Stimulated activated CD8-positive, alpha-beta memory T cell treated with anti-CD3 and anti-CD28 coated beads, Interleukin-7, amount 100 ng/mL, for 1 hour (primary cell): Measurements from ENCODE around the gene ANKS1B.

Source experiments
- DNase-seq, 2 donors: peaks; one replicate each; pipeline ENCODE4 v3.0.0-alpha.2; 2020; ENCODE audit warnings: low read depth in 2 of 2

The ANKS1B gene

DNA sequence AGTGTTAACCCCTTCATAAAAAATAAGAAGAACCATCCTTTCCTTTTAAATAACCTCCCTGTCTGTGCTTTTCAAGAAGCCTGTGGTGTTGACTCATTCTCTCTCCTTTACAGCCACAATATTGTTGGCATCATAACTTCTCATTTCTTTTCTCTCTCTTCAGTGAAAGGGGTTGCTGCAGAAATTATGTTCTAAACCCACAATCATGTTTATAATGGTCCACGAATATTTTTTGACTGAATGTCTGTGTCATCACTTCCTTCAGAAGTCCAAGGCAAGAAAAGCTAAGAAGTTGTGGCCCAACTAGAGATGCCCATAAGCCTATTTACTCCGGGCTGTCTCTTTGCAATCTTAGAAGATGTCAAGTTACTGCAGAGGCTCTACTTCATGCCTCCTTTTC, 851.3 kb downstream of the ANKS1B start:
- no peak for DNase-seq

DNA sequence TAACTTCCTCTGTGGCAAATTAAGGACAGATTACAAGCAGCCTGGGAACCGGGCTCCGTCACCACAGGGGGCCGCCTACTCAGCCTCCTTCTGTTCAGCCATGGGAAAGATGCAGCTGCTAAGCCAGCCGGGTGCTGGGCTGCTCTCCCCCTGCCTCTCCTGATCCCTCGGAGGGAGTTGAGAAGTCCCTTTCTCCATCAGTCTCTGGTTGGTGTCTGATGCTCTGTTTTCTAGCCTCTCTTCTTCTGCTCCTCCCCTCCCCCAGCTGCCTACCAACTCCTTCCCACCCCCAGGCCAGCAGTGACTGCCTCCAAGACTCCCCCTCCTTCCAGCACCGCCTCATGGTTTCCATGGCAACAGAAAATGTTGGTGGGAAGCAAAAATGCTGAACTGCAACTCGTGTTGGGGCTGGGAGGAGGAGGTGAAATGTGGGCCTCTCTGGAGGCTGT, 853.0 kb downstream of the ANKS1B start:
- no peak for DNase-seq

DNA sequence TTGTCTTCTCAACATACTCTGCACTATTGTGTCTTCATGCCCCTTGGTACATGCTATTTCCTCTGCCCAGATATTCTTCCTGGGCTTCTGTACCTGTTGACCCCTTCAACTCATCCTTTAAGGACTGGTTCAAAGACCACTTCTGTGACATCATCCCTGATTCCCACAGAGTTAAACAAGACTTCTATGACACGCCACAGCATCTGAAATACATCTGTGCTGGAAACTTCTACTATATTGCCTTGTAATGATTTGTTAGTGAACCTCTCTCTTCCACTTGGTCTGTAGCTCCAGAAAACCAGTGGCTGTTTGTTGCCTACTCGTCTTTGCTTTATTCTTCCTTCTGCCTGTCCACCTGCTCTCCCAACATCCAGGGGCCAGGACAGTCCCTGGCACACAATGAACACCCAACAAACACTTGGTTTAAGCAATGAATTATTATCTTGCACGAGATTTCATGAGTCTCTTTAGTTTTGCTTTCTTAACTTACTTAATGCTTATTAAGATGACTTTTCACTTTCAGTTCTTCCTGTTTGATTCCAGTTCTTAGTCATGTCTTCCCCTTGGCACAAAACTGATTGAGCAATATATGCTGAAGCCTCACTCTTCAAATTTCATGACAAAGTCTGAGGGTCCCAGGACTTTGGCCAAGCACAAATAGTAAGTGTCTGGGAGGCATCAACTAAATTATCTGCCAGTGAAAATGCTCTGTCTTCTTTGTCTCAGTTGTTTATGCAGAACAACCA, 853.8 kb downstream of the ANKS1B start:
- DNase-seq: no peak

DNA sequence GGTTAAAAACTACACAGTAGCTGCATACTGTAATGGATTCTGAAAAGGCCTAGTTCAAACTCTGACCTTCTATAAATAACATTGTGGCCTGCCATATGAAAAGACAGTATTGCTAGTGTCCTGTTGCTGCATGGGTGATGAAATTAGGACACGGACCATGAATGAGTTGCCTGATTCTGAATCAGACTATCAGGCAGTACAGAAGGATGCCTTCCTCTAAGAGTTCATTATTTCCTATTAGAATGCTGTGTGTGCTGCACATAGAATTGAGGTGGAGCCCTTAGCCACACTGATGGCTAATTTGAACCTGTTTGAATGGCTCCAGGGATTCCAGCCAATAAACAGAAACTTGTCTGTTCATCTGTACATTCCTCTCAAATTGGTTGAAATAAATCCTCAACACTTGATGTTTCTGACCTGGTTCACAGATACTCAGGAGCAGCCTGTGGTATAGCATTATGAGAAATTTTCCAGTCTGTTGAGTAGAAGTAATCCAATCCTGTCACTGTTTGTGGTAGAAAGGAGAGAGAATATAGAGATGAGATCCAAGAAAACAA, 856.4 kb downstream of the ANKS1B start:
- DNase-seq: no peak

DNA sequence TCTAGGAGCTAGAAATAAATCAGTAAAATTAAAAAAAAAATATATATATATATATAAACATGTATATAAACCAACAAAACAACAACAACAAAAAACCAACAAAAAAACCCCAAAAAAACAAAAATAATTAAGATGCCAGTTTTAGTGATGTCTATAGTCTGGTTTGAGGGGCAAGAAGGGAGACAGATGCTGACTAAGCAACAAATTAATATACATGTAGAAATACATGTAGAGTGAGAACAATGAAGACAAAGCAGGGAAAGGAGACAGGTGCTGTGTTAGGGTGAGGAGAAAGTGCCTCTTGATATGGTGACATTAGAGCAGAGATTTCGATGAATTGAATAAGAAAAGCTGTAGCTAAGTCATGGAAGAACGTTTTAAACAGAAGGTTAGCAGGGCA, 861.8 kb downstream of the ANKS1B start:
- DNase-seq: no peak

DNA sequence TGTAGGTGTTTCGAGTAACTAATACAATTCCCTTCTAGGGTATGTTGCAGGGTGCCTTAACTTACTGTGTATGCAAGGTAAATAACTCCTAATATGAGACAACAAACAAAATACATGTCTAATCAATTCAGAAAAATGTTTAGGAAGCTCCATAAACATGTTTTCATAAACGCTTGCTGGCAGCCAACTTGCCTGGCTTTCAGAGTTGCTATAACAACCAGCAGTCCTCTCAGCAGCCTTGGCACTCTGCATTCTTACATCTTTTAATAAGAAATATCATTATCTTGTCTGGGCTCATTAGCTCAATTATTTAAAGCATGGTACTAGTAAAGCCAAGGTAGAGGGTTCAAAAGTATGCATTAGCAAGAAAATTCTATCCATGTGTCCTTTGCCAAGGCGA, 862.2 kb downstream of the ANKS1B start:
- no peak for DNase-seq

DNA sequence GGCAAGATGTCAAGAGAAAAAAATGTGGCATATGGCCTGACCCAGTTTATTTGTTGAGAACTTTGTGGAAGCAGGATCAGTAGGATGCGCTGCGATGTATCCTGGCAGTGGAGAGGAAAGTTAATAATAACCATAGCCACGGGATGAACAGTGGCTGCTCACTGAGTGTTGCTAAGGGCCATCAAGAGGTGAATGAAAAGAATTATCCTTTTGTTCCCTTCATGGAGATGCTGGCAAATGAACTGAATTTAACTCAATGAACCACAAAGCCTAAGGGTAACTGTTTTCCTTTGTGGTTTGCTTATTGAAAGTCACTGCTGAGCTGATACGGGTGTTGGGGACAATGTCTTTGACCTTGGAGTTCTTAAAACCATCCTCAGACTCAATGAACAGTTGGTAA, 863.2 kb downstream of the ANKS1B start:
- no peak for DNase-seq

DNA sequence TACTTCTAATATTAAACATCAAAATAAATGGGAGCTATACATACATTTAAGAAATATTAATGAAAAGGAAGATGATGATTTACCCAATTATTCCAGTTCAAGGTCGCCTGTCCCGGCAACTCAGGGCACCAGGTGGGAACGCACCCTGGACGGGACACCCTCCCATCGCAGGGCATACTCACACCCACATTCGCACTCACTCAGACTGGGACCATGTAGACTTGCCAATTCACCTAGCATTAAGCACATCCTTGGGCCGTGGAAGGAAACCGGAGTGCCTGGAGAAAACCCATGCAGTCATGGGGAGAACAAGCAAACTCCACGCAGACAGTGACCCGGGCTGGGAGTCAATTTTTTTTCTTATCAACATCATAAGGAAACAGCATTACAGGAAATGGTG, 864.8 kb downstream of the ANKS1B start:
- no peak for DNase-seq

DNA sequence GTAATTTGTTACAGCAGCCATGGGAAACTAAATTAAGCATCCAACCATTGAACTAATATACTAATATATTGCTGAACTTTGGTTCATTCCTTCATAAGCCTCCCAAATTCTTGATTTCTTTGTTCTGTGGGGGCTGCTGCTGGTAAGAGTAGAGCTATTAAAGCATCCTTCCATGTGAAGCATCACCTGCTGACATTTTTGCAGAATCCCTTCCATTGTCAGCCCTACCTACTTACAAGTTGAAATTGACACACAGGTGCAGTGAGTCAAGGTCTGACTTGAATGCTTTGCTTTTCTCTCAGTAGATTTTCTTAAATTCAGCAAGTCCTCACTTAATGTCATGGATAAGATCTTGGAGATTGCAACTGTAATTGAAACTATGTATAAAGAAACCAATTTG, 865.3 kb downstream of the ANKS1B start:
- DNase-seq: no peak

DNA sequence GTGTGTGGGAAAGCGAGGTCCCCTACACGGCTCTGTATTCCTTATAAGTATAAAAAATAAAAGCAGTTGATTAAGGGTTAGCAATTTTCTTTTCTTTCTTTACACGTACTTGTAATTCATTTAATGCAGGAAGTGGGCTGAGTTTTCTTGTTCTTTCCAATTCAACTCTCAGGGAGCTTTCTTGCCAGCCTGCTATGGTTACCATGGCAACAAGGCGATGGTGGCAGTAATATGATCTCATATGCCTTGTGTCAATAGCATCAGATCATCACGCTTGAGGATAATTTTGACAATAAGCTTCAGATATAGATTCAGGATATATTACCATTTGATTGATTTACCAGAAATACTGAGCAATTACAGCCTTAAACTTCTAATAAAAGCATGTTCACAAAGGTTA, 873.1 kb downstream of the ANKS1B start:
- DNase-seq: no peak

DNA sequence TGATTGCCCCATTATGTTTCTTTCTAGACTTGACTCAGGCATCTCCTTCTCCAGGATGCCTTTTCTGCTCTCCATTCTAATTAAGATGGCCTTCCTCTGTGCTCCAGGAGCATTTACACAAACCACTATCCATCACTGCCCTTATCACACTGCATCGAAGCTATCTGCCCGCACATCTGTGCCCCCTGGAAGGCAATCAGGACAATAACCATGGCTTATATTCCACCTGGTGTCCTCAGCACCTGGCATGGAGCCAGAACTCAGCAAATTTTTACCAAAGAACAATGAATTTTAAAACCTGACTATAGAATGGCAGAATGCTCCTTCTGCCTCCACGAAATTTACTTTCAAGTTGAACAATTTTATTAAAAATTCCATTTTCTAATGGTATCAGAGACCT, 873.9 kb downstream of the ANKS1B start:
- DNase-seq: no peak

DNA sequence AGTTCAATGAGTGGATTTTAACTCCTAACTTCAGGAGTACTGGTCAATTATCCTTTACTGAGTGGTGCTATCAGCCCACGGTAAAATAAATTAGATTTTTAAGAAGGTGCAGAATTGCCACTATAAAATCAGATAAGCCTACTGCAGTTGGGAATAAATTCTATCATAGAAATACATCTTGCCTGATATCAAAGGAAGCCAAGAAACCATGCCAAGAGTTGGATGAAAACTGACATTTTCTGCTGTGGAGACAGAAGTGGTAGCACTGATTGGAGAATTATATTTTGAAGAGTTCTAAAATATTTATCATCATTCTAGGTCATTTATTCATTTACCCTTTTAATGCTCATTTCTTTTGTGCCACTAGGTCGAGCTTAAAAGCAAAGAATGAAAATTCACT, 874.5 kb downstream of the ANKS1B start:
- DNase-seq: no peak

DNA sequence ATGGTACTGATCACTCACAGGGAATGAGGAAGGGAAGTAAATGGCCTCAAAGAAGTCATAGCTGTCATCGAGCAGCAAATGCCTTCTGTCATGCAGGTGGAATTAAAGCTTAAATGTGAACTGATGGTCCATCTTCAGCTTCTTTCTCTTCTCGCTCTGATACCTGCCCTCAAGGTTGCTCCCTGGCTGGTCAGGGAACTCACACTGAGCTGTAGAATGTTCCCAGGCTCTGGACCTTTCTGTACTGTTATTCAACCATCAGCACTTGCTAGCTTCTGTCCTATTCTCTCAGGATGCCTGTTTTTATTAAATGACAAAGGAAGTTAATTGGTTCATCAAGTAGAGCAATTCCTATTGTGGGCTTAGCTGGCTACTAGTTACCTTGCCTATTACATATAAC, 875.8 kb downstream of the ANKS1B start:
- DNase-seq: no peak

DNA sequence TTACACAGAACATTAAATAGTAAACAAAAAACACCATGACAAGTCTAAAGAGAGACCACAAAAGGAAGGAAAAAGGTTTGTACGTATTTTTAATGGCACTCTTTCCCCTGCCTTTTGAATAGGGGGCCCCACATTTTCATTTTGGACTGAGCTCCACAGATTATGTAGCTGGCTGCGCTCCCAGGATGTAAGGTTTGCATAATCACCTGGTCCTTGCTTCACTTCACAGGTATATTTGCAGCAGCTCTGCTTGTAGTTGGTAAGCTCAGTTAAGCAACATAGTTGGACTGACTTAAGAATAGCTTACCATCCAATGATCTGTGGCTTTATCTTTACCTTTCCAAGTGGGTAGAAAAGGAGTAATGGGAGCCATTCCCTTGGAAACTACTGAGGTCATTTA, 885.0 kb downstream of the ANKS1B start:
- no peak for DNase-seq

DNA sequence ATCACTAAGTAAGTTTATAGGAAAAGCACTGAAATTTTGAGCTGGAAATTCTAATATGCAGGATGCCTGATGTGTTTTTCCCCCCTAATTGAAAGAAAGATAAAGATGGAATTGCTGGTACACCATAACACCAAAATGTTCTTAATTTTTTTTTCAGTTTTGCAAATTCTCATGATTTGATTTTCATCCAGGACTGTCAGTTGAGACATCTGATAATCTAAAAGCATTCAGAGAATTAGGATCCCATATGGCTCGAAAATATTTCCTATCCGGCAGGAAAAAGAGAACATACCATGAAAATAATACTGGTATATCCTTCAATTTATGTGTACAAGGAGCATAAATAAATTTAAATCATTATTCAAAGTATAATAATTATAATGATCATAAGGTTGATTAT, 887.6 kb downstream of the ANKS1B start:
- no peak for DNase-seq

DNA sequence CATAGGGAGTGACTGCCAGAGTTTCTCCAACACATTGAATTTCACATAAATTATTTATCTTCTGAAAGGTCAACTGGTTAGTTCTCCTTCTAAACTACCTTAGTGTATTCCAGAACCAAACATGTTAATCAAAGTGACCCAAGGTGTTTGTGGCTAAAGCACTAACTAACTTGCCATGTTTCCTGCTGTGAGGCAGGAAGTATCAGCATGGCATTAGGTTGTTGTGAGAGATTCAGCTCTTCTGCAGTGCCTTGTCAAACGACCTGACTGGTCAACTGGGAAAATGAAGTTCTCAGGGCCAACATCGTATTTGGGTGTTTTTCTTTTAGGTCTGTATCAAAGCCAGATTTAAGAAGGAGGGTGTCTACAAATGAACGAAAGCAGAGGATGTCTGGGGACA, 891.6 kb downstream of the ANKS1B start:
- no peak for DNase-seq

DNA sequence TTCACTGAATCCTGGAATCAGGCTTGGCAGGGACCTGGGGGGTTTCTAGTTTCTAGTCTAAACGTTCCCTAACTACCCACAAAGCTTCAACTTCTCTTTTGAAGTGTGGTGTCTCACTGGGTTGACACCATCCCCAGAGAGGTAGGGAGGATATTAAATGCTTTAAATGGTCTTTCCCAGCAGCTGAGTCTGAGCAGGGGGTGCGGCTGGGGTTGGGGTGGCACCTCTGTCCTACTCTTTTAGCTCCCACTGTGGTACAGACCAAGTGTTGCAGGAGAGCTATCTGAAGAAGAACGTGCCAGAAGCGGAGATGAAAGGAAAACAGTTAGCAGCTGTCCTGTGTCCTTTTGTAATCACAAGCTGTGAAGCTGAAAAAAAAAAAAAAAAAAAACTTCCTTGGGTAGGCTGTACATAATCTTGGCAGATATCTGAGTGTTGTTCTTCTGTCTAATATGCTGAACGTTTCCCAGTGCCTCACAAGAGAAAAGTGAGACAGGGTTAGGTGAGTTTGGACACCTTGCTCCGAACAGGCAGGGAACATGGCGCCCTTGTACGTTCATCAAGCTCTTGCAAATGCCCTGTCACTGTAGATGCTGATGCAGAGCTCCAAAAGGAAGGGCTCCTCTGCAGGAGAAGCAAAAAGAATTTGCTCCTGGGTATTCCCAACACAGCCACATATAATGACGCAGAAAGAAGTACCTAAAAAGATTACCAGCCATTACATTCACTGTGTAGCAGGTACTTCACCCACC, 892.5 kb downstream of the ANKS1B start:
- no peak for DNase-seq

DNA sequence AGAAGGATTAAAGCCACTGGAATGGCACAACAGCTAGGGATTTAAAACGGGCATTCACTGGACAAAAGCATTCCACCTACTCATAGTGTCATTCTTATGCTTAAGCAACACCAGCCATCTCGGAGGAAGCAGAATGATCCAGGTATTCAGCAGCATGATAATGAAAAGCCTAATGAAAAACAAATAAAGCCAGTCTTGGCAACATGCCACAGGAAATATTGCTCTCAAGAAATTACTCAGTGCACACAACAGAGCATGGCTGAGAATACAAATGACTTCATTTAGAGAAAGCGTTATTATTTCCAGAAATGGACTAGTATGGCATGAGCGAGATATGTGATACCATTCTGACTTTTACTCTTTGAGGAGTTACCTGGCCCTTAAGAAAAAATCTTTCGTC, 897.5 kb downstream of the ANKS1B start:
- DNase-seq: no peak

DNA sequence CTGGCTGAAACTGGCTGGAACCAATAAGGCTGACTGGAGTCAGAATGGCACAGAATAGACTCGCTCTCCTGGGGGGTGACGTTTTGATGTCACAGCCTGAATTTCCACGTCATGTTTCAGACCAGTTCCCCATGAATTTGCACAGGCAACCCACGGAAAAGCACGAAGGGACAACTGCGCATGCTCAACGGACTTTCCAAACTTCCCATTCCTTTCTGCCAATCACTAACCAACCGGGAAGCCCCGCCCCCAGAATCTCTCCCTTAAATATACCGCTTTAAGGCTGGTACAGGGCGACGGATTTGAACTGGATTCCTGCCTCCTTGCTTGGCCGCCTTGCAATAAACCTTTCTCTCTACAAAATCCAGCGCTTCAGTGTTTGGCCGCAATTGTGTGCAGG, 904.9 kb downstream of the ANKS1B start:
- DNase-seq: no peak

DNA sequence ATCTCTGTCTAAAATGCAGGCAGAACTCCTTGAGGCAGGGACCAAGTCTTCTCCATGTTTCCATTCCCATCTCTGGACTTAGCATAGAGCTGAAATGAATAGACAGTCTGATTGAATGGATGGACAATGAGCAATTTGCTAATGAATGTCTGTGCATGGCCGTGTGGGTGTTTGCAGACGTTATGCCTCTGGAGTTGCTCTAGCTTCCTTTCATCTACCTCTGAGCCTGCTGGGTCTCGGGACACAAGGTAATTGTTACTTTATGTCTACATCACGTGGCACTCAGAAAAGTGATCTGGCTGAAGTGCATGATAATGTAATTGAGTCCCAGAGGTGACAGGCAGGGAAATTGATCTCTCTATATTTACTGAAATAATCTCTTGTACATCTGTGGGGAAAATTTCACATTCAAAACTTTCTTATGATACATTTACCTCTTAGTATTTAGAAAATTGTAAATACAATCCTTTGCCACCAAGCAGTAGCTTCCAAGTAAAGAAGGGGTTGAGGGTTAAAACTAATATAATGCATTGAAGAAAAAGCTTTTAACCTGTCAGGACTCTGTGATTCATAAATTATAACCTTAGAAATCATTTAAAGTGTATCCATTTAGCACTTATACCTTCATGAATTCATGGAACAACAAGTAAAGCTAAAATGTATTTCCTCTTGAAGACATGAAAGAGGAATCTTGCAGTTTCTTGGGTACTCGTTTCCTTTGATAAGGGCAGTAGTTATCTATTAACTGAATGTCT, 915.6 kb downstream of the ANKS1B start:
- DNase-seq: no peak

DNA sequence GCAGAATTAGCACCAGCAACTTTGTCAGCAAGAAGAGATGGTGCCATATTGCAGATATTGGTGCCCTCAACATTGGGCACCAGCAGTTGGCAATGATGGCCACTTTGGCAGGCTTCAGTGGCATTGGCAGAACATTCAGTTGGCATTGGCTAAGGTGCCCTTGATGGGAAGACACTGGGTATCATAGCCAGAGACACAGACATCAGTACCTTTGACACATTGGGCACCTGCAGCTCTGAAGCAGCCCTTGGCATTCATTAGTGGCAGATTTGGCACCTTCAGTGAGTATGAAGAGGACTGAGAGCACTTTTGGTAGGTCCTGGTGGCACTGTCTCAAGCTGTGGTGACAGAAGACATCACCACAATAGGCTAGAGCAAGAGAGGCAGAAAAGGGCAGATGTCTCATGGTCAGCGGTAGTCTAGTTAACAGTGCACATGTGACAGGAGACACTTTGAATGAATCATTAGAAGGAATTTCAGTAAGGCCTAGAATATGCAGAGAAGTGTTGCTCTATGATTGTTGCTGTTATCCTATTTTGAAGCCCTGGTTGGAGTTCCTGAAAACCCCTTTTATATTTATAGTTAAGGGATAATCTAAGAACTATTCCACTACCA, 917.5 kb downstream of the ANKS1B start:
- no peak for DNase-seq

DNA sequence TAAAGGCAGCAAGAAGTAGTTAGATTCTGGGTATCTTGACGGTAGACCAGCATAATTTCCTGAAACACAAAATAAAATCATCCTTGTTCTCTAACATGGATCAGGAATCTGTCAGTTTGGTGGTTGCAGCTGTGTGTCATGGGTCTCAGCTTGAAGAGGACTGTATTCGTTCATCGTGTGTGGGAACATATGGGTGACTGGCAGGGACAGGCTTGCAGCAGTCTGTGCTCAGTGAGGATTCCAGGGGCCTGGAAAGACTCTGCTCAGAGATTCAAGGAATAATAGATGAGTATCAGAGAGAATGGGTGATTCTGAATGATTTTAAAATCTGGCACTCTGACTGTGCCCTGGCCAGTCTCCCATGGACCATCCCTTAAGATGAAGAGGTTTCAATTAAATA, 918.0 kb downstream of the ANKS1B start:
- no peak for DNase-seq
